ENCODE measurements around the gene PDPN.

- no peak for TF ChIP-seq POLR2AphosphoS5 (IDR thresholded peaks at IDR 0.05)
- no peak for TF ChIP-seq CTCF (IDR thresholded peaks at IDR 0.05 in 8 of 11, conservative IDR thresholded peaks at IDR 0.05 in 3 of 11)
- no peak for TF ChIP-seq POLR2A (IDR thresholded peaks at IDR 0.05)
Observed at GRCh38 chr1:13628218-13628617, 44.6 kb downstream of the PDPN start.
